Gastroesophageal sphincter (tissue), 4 donors: ENCODE results near the gene NSMCE1. TPM values are rescaled to one million over a fixed set of nuclear protein-coding genes. Genes with fewer than 3 reads are reported as not detected.

Source experiments
- ATAC-seq: fragments of 150-250 bp; one replicate; pipeline ENCODE4 v1.9.1; 2016; ENCODE audit warnings: mild to moderate bottlenecking, moderate library complexity
- H3K27ac ChIP-seq, 4 donors: fragments of 200-600 bp; sonication (generic) in 3 of 4; 1 replicate in 3 of 4; 2 replicates in 1 of 4; pipeline ENCODE4 v1.5.1; 2016 to 2019
- H3K27me3 ChIP-seq: fragments of 200-600 bp; sonication (generic); one replicate; pipeline ENCODE4 v1.5.1; 2019
- H3K36me3 ChIP-seq, 2 donors: fragments of 200-600 bp; sonication (generic); one replicate each; pipeline ENCODE4 v1.5.1; 2019; ENCODE audit warnings: control low read depth in 1 of 2
- H3K4me1 ChIP-seq, 3 donors: fragments of 200-600 bp; sonication (generic); 1 replicate in 2 of 3; 2 replicates in 1 of 3; pipeline ENCODE4 v1.5.1; 2016 to 2019; ENCODE audit warnings: control low read depth in 2 of 3
- H3K4me3 ChIP-seq, 2 donors: fragments of 200-600 bp; sonication (generic); one replicate each; pipeline ENCODE4 v1.5.1; 2019; ENCODE audit warnings: mild to moderate bottlenecking in 1 of 2, moderate library complexity in 1 of 2
- H3K9me3 ChIP-seq, 3 donors: fragments of 200-600 bp; sonication (generic); one replicate each; pipeline ENCODE4 v1.5.1; 2017 to 2019; ENCODE audit warnings: control low read depth in 2 of 3
- CTCF ChIP-seq, 4 experiments: fragments of 200-600 bp in 2 of 4; fragments of 450-650 bp in 2 of 4; sonication (generic) in 1 of 4; IDR thresholded peaks; one replicate each; pipeline ENCODE4 v1.5.1; 2017 to 2019; ENCODE audit warnings: antibody characterized with exemption in 4 of 4, mild to moderate bottlenecking in 2 of 4, moderate library complexity in 2 of 4
- EP300 ChIP-seq: sonication (generic); formaldehyde crosslinking; IDR thresholded peaks from one replicate; pipeline ENCODE4 v1.6.1; 2017; ENCODE audit warnings: antibody characterized with exemption, mild to moderate bottlenecking
- POLR2A ChIP-seq, 2 donors: fragments of 450-650 bp; IDR thresholded peaks; one replicate each; pipeline ENCODE4 v1.6.1; 2017; ENCODE audit warnings: antibody characterized with exemption in 2 of 2, mild to moderate bottlenecking in 2 of 2, moderate library complexity in 1 of 2
- POLR2AphosphoS5 ChIP-seq: sonication (generic); formaldehyde crosslinking; IDR thresholded peaks from one replicate; pipeline ENCODE4 v1.6.1; 2017; ENCODE audit warnings: antibody characterized with exemption
- WGBS, 2 donors: methylation state at CpG; one replicate each; pipeline ENCODE4 v1.1.5; 2018; ENCODE audit warnings: low coverage in 1 of 2; 5-methylcytosine and 5-hydroxymethylcytosine counted together
- total RNA-seq, 4 donors: library from RNA; depleted of rRNA; stranded (reverse); fragments of >200 nt; gene quantifications; one replicate each; pipeline ENCODE4 v1.1.0, GENCODE V29; 2016

NSMCE1 gene
- total RNA-seq, 4 donors from 2014 or later: 48.4 to 66.0 (median 63.3) TPM

GRCh38 chr16:27216297-27216885 is 52.2 kb downstream of the NSMCE1 start:
- WGBS, 2 donors: 87% methylated on average over 8 of the region's 16 CpGs; no CpG with 5 or more reads in 1 of the 2 donors
- ATAC-seq: no peak
- H3K27me3 ChIP-seq: no peaks in the 10 kb centered on the region
- no peak overlapping the region for H3K4me3 ChIP-seq
- TF ChIP-seq POLR2A (IDR thresholded peaks at IDR 0.05) (no peak), POLR2AphosphoS5 (no peak), CTCF (IDR thresholded peaks at IDR 0.05) (no peak), EP300 (no peak)
- H3K36me3 ChIP-seq: peaks cover 0 to 71% of the 10 kb centered on the region in 2 donors
- H3K4me1 ChIP-seq: peaks cover 0 to 4% (median 0%) of the 10 kb centered on the region in 3 donors
- no peak overlapping the region for H3K27ac ChIP-seq
- no peaks in the 10 kb centered on the region for H3K9me3 ChIP-seq

GRCh38 chr16:27215660-27216059 is 52.9 kb downstream of the NSMCE1 start:
- WGBS, 2 donors: 80 to 90% methylated on average over 1 to 4 of the region's 7 CpGs
- H3K36me3 ChIP-seq: peaks cover 0 to 73% of the 10 kb centered on the region in 2 donors
- no peak for ATAC-seq

GRCh38 chr16:27214084-27214961 is 54.2 kb downstream of the NSMCE1 start:
- WGBS, 2 donors: 90 to 98% methylated on average over 8 of the region's 19 CpGs
- no peak overlapping the region for H3K27ac ChIP-seq
- H3K4me3 ChIP-seq: no peak overlapping the region
- no peaks in the 10 kb centered on the region for H3K9me3 ChIP-seq
- no peaks in the 10 kb centered on the region for H3K27me3 ChIP-seq
- H3K36me3 ChIP-seq: peaks cover 0 to 78% of the 10 kb centered on the region in 2 donors
- H3K4me1 ChIP-seq: no peaks in the 10 kb centered on the region
- no peak for ATAC-seq
- TF ChIP-seq CTCF (IDR thresholded peaks at IDR 0.05) (no peak), POLR2AphosphoS5 (no peak), EP300 (no peak), POLR2A (IDR thresholded peaks at IDR 0.05) (no peak)

More at GRCh38 chr16:27215660-27216059, 52.9 kb downstream of the NSMCE1 start:
- Histone ChIP-seq H3K9me3 (no peaks in the 10 kb centered on the region), H3K27ac (no peak overlapping the region), H3K4me1 (no peaks in the 10 kb centered on the region), H3K4me3 (no peak overlapping the region), H3K27me3 (no peaks in the 10 kb centered on the region)
- no peak for TF ChIP-seq EP300
- TF ChIP-seq POLR2AphosphoS5: no peak
- no peak for TF ChIP-seq POLR2A (IDR thresholded peaks at IDR 0.05)
- no peak for TF ChIP-seq CTCF (IDR thresholded peaks at IDR 0.05)

- H3K27me3 ChIP-seq: no peaks in the 10 kb centered on the region
- no peak overlapping the region for H3K27ac ChIP-seq
- H3K4me1 ChIP-seq: no peaks in the 10 kb centered on the region
- H3K9me3 ChIP-seq: no peaks in the 10 kb centered on the region
- no peak for ATAC-seq
- TF ChIP-seq POLR2A (IDR thresholded peaks at IDR 0.05) (no peak), EP300 (no peak), POLR2AphosphoS5 (no peak), CTCF (IDR thresholded peaks at IDR 0.05) (no peak)
- 88 to 90% methylated on average over 3 to 8 of the region's 10 CpGs for WGBS, 2 donors
- peaks cover 0 to 65% of the 10 kb centered on the region in 2 donors for H3K36me3 ChIP-seq
- no peak overlapping the region for H3K4me3 ChIP-seq
Observed at GRCh38 chr16:27211026-27211425, 57.5 kb downstream of the NSMCE1 start.
